SK-N-MC (cell line): ENCODE data around the gene GALNT3.

Experiments used
- DNase-seq: peaks from one replicate; pipeline ENCODE4 v3.0.0-alpha.2; 2011; ENCODE audit warnings: low read depth, low spot score
- H3K27ac ChIP-seq: fragments of 200-600 bp; sonication (generic); 2 replicates; pipeline ENCODE4 v1.5.1; 2016; ENCODE audit warnings: mixed run types
- H3K36me3 ChIP-seq: fragments of 200-600 bp; sonication (generic); 2 replicates; pipeline ENCODE4 v1.6.1; 2017; ENCODE audit warnings: antibody characterized with exemption, low read length, mixed read lengths; ENCODE audit not compliant: insufficient read depth
- H3K4me3 ChIP-seq: fragments of 200-600 bp; sonication (generic); 2 replicates; pipeline ENCODE4 v1.5.1; 2016
- H3K9ac ChIP-seq: fragments of 200-600 bp; sonication (generic); 2 replicates; pipeline ENCODE4 v1.8.0; 2017; ENCODE audit warnings: mixed run types, mixed read lengths; ENCODE audit not compliant: insufficient read length
- H3K9me3 ChIP-seq: fragments of 200-600 bp; sonication (generic); 2 replicates; pipeline ENCODE4 v1.6.1; 2017; ENCODE audit warnings: low read depth, mild to moderate bottlenecking, antibody characterized with exemption, low read length, moderate library complexity, mixed read lengths
- EZH2 ChIP-seq: fragments of 200-600 bp; sonication (generic); IDR thresholded peaks from one replicate; pipeline ENCODE4 v1.6.1; 2017; ENCODE audit warnings: antibody characterized with exemption
- FOXP2 ChIP-seq: optimal IDR thresholded peaks from 2 replicates; pipeline ENCODE3; 2011; ENCODE audit warnings: mild to moderate bottlenecking, moderate library complexity; ENCODE audit not compliant: insufficient read depth; ENCODE audit errors: extremely low read length, control extremely low read depth
- POLR2AphosphoS5 ChIP-seq: IDR thresholded peaks from 2 replicates; pipeline ENCODE4 v1.6.1; 2012; ENCODE audit warnings: mild to moderate bottlenecking, low read depth, low read length, borderline replicate concordance

Gene GALNT3

DNA sequence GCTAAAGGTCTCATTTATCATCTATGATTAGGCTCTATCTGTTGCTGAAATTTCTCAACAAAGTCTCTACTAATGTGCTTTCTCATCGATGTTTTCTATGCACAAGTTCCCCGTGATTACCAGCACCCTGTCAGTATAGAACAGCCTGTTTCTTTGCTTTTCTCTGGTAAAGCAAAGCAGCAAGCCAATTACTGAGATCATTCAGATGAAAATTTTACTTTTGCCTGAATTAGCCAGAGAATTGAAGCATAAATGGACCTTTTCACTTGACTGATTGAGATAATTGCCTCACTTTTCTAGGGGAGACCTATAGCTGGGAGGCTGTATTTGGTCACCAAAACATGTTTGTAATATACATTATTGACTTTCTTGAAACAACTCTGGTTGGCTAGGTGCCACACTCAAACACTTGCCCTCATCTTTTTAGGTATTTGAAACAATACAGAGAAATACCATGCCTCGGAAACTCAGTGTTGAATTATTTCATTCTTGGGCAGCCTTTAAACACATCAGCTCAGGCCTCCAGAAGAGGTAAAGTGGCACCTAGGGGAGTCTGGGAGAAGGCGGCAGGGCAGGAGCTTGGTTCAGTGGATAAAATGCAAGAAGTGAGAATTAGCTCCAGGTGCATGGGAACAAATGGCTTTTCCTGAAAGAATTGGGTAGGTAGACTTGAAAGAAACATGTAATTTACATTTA is 96.2 kb downstream of the GALNT3 start:
- Histone ChIP-seq H3K9me3 (no peaks in the 10 kb centered on the region), H3K4me3 (no peak overlapping the region), H3K9ac (no peak overlapping the region), H3K36me3 (no peaks in the 10 kb centered on the region), H3K27ac (no peak overlapping the region)
- TF ChIP-seq FOXP2 (no peak), EZH2 (no peak), POLR2AphosphoS5 (no peak)
- DNase-seq: no peak
